ENCODE data around the gene MEIS2.

DNA sequence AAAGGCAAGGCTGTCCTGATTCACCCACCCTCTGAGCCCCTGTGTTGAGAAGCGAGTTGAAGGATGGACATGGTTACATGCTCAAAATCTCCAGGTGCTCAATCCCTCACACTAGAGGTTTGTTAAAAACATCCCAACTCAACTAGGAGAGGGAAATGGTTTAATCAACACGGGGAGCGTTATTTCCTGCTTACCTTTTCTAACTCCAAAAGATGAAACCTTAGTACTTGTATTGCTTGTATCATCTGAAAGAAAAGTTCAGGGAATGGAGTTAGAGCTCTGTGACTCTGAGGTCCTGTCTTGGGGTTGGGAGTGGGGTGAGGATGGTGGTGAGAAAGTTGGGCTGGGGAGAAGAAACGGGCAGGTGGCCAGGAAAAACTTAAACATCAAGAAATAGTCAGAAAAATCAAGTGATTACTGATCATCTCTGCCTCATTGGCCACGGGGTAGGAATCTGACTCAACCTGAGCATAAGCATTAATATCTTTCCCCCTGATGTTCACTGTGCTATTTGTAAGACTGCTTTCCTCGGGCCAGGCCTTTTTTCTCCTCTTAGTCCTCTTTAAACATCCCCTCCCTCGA is 5.9 kb downstream of the MEIS2 start:
- TF ChIP-seq, protein P1, sequence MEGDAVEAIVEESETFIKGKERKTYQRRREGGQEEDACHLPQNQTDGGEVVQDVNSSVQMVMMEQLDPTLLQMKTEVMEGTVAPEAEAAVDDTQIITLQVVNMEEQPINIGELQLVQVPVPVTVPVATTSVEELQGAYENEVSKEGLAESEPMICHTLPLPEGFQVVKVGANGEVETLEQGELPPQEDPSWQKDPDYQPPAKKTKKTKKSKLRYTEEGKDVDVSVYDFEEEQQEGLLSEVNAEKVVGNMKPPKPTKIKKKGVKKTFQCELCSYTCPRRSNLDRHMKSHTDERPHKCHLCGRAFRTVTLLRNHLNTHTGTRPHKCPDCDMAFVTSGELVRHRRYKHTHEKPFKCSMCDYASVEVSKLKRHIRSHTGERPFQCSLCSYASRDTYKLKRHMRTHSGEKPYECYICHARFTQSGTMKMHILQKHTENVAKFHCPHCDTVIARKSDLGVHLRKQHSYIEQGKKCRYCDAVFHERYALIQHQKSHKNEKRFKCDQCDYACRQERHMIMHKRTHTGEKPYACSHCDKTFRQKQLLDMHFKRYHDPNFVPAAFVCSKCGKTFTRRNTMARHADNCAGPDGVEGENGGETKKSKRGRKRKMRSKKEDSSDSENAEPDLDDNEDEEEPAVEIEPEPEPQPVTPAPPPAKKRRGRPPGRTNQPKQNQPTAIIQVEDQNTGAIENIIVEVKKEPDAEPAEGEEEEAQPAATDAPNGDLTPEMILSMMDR (CRISPR knock-in tag; IDR thresholded peaks at IDR 0.05): no peak
- TF ChIP-seq GATAD2A (CRISPR knock-in tag; IDR thresholded peaks at IDR 0.05) (no peak), ZNF317 (CRISPR knock-in tag; IDR thresholded peaks at IDR 0.05) (no peak), ZSCAN30 (CRISPR knock-in tag; IDR thresholded peaks at IDR 0.05) (no peak), POLR2A (IDR thresholded peaks at IDR 0.05; ENCODE audit: insufficient read depth in 1 of 2, low read depth in 2 of 2, low read length in 2 of 2) (no peak), HNF4A (CRISPR knock-in tag; IDR thresholded peaks at IDR 0.05) (no peak), CHD2 (IDR thresholded peaks at IDR 0.05; ENCODE audit: low read depth, low read length) (no peak), ZNF761 (CRISPR knock-in tag; conservative IDR thresholded peaks at IDR 0.05) (no peak), ZNF577 (CRISPR knock-in tag; IDR thresholded peaks at IDR 0.05; ENCODE audit: borderline replicate concordance, low read depth) (no peak)
- TF ChIP-seq, protein P2, sequence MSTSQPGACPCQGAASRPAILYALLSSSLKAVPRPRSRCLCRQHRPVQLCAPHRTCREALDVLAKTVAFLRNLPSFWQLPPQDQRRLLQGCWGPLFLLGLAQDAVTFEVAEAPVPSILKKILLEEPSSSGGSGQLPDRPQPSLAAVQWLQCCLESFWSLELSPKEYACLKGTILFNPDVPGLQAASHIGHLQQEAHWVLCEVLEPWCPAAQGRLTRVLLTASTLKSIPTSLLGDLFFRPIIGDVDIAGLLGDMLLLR (CRISPR knock-in tag; IDR thresholded peaks at IDR 0.05): no peak

Data from HepG2 (cell line).